Measurements from ENCODE around the gene BAHD1. TPM values are rescaled to one million over a fixed set of nuclear protein-coding genes. Genes with fewer than 3 reads are reported as not detected.
A peak's percentile ranks its signal among the peaks of the same experiment; 100 is the strongest.

BAHD1 gene
- total and polyA plus RNA-seq, 2 donors (not counting 1 experiment from before 2014, with no cell fraction given), result 15.0 to 34.7 TPM

DNA sequence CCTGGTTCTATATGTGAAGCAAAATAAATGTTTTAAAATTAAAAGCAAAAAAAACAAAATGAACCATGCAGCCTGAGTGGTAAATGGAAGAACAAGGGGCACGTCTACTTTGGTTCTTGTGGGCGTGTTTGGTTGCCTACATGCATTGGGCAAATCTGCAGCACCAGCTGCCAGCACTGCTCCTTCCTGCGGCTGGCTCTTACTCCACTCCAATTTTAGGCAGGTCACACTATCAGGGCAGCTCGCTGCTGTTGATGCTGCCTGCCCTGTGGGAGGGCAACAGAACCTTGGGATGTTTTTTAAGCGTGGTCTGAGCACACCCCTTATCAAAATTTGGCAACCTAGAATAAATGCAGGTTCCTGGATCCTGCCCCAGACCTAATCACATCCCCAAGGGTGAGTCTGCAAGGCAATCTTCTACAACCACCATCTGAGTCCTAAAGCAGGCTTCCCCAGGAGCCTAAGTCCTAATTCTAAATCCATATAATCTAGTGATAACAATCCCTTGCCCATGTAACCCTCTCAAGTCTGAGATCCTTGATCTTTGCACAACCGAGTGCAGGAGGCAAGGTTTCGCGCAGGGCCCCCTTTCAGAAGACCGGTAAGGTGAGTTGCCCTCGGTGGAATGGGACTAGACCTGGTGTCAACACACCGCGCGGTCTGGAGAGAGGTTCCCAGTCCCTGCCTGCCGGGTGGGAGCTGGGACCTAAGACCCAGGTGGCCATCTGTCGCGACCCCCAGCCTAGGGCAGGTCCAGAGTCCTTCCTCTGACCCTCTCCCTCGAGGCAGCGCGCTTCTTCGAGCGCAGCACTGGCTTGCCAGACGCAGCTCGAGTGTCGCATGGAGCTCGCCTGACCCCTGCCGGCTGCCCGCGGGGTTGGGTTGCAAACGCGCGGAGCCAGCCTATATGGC lies 19.3 kb upstream of the BAHD1 start:
- intact Hi-C loops (cut with micrococcal nuclease), result loop anchor here (1.0 to 10.0 kb wide), 5 partner anchors 53 to 734 kb away; partner anchors contain the start of genes FSIP1 and INAFM2
- H3K27me3 ChIP-seq (replicated peaks in 1 of 4; ENCODE audit: control extremely low read depth in 1 of 4, control insufficient read depth in 3 of 4, insufficient read depth in 4 of 4, low read length in 3 of 4), result no peaks in the 10 kb centered on the region
- H3K4me1 Mint-ChIP-seq, result peaks cover 2% of the 10 kb centered on the region
- DNase-seq (peak; percentile 83), ATAC-seq (ENCODE audit: low read depth) (peak; percentile 96)
- H3K9ac ChIP-seq (ENCODE audit: low read length), result no peak overlapping the region
- no peaks in the 10 kb centered on the region for H3K9me3 ChIP-seq (ENCODE audit: control extremely low read depth in 1 of 3, control insufficient read depth in 2 of 3, insufficient read depth in 1 of 3, low read length in 2 of 3)
- no peak overlapping the region for H3K27ac ChIP-seq (ENCODE audit: low read length in 2 of 2)
- H3K4me3 Mint-ChIP-seq, result no peak overlapping the region
- WGBS (ENCODE audit: insufficient coverage), result 28% methylated on average over 29 of the region's 31 CpGs
- peak overlapping the region; percentile 14 for H2AFZ ChIP-seq (ENCODE audit: insufficient read depth, low read depth, low read length, poor library complexity, severe bottlenecking)
- ChIA-PET POLR2A (interaction anchor here (1.7 kb wide), 1 partner anchor 77 kb away, joined by 5 read pairs; no protein-coding TSS in a partner anchor), CTCF (interaction anchor here (0.6 to 11.6 kb wide), 31 partner anchors 9 to 639 kb away, joined by 3 to 308 read pairs (median 5); partner anchors contain the start of genes CCDC32, CCDC9B, FSIP1 and INAFM2)
- TF ChIP-seq, protein P1, sequence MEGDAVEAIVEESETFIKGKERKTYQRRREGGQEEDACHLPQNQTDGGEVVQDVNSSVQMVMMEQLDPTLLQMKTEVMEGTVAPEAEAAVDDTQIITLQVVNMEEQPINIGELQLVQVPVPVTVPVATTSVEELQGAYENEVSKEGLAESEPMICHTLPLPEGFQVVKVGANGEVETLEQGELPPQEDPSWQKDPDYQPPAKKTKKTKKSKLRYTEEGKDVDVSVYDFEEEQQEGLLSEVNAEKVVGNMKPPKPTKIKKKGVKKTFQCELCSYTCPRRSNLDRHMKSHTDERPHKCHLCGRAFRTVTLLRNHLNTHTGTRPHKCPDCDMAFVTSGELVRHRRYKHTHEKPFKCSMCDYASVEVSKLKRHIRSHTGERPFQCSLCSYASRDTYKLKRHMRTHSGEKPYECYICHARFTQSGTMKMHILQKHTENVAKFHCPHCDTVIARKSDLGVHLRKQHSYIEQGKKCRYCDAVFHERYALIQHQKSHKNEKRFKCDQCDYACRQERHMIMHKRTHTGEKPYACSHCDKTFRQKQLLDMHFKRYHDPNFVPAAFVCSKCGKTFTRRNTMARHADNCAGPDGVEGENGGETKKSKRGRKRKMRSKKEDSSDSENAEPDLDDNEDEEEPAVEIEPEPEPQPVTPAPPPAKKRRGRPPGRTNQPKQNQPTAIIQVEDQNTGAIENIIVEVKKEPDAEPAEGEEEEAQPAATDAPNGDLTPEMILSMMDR (IDR thresholded peaks at IDR 0.05), result peak; percentile 97
- TF ChIP-seq EZH2 (IDR thresholded peaks at IDR 0.05; ENCODE audit: borderline replicate concordance, insufficient read depth, low read depth, low read length, poor library complexity, severe bottlenecking), result no peak
- peaks cover 0 to 16% of the 10 kb centered on the region in 2 experiments for H3K36me3 ChIP-seq (replicated peaks in 1 of 2; ENCODE audit: control extremely low read depth in 1 of 2, control insufficient read depth in 1 of 2, extremely low read depth in 1 of 2, insufficient read depth in 2 of 2, low read length in 1 of 2)
- H3K4me1 ChIP-seq (ENCODE audit: control insufficient read depth in 2 of 2, insufficient read depth in 2 of 2, low read length in 2 of 2), result peaks cover 4 to 7% of the 10 kb centered on the region in 2 donors
- no peaks in the 10 kb centered on the region for H4K20me1 ChIP-seq (ENCODE audit: control insufficient read depth, insufficient read depth, low read length, poor library complexity, severe bottlenecking)
- H3K27ac Mint-ChIP-seq, result no peak overlapping the region
- H3K79me2 ChIP-seq (ENCODE audit: control insufficient read depth, insufficient read depth, low read length), result no peaks in the 10 kb centered on the region
- no peaks in the 10 kb centered on the region for H3K9me3 Mint-ChIP-seq (ENCODE audit: insufficient read depth)
- no peaks in the 10 kb centered on the region for H3K27me3 Mint-ChIP-seq
- H3K4me3 ChIP-seq (ENCODE audit: control extremely low read depth in 1 of 5, extremely low read depth in 1 of 5, insufficient read depth in 1 of 5, low read depth in 2 of 5, low read length in 4 of 5), result no peak overlapping the region
- peak overlapping the region; percentile 53 for H3K4me2 ChIP-seq (replicated peaks; ENCODE audit: low read depth, low read length, poor library complexity, severe bottlenecking)

All from B cell (primary cell).